NCI-H1694 (cell line): ENCODE measurements around the gene ITGB7.

Source experiments
- DNase-seq: peaks from one replicate; lab custom pipeline; 2025; lab: John Stamatoyannopoulos, UW

The ITGB7 gene

GRCh38 chr12:53231671-53231920 lies 24.5 kb upstream of the ITGB7 start:
- no peak for DNase-seq

- no peak for DNase-seq
Measured at GRCh38 chr12:53230108-53230845, 23.2 kb upstream of the ITGB7 start.

GRCh38 chr12:53229454-53229853 lies 22.4 kb upstream of the ITGB7 start:
- no peak for DNase-seq

- no peak for DNase-seq
Measured at GRCh38 chr12:53227836-53228235, 20.8 kb upstream of the ITGB7 start.

- no peak for DNase-seq
Measured at GRCh38 chr12:53227341-53227740, 20.3 kb upstream of the ITGB7 start.

GRCh38 chr12:53226815-53227214 lies 19.8 kb upstream of the ITGB7 start:
- DNase-seq, result no peak

- peak; percentile 22 for DNase-seq
Measured at GRCh38 chr12:53225635-53226424, 18.8 kb upstream of the ITGB7 start.

GRCh38 chr12:53224897-53225634 lies 18.0 kb upstream of the ITGB7 start:
- no peak for DNase-seq

GRCh38 chr12:53224061-53224896 lies 17.2 kb upstream of the ITGB7 start:
- DNase-seq, result peak; percentile 39

GRCh38 chr12:53223389-53224060 lies 16.5 kb upstream of the ITGB7 start:
- DNase-seq, result no peak

GRCh38 chr12:53222806-53223261 lies 15.8 kb upstream of the ITGB7 start:
- DNase-seq, result no peak

- DNase-seq, result no peak
Measured at GRCh38 chr12:53222170-53222721, 15.2 kb upstream of the ITGB7 start.

- DNase-seq, result no peak
Measured at GRCh38 chr12:53221203-53222080, 14.4 kb upstream of the ITGB7 start.

- peak; percentile 33 for DNase-seq
Measured at GRCh38 chr12:53220694-53221202, 13.7 kb upstream of the ITGB7 start.

- no peak for DNase-seq
Measured at GRCh38 chr12:53219956-53220693, 13.1 kb upstream of the ITGB7 start.

- DNase-seq, result no peak
Measured at GRCh38 chr12:53219292-53219955, 12.4 kb upstream of the ITGB7 start.

GRCh38 chr12:53218551-53219291 lies 11.7 kb upstream of the ITGB7 start:
- DNase-seq, result no peak

GRCh38 chr12:53217931-53218307 lies 10.9 kb upstream of the ITGB7 start:
- no peak for DNase-seq
